ENCODE data around the gene ZNF860. TPM values are rescaled to one million over a fixed set of nuclear protein-coding genes. Genes with fewer than 3 reads are reported as not detected.

ZNF860 gene
- total and polyA plus RNA-seq, 2 of the 4 experiments (the other 2 are of a cell fraction): 0.18 to 0.26 TPM

DNA sequence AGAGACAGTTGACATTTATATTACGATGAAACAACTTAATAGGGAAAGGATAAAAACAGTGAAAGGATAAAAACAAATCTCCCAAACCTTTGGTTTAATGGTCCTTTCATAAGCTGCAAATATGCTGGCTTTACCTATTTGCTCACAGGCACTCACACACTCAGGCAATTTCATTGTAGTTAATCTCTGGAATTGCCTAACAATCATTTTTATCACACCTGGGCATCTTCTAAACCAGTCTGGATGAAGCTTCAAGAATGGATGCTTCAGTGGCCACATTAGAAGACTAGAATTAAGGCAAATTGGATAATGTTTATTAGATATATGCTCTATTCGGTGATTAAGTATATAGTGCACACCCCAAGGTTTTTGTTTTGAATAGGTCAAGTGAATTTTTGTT is 14.0 kb upstream of the ZNF860 start:
- no peak overlapping the region for H3K4me2 ChIP-seq (ENCODE audit: low read depth, low read length)
- H2AFZ ChIP-seq (replicated peaks; ENCODE audit: low read length, poor library complexity): no peak overlapping the region
- peak overlapping the region; percentile 97 for H2BK5ac ChIP-seq (ENCODE audit: low read depth, low read length, poor library complexity, severe bottlenecking)
- no TSS peak for BruUV-seq (replicated peaks)
- CTCF ChIA-PET: no interaction called here
- peak overlapping the region; percentile 44; the same call in 1 of the 2 replicates for H4K91ac ChIP-seq (ENCODE audit: insufficient read depth, low read depth, low read length)
- H3K79me1 ChIP-seq (ENCODE audit: low read depth in 1 of 2, low read length in 2 of 2): peaks cover 9 to 23% of the 10 kb centered on the region in 2 experiments; a peak in 3 of 4 replicates
- no peaks in the 10 kb centered on the region; the same call in 1 of the 2 replicates for H4K20me1 ChIP-seq (ENCODE audit: insufficient read depth, low read length)
- peak overlapping the region; percentile 94 for H2BK120ac ChIP-seq (ENCODE audit: low read depth, low read length)
- H3K9me3 ChIP-seq (ENCODE audit: control insufficient read depth, insufficient read depth, low read length): no peaks in the 10 kb centered on the region
- peak overlapping the region in 1 of 2 experiments; percentile 51; a peak in 2 of 4 replicates for H4K8ac ChIP-seq (ENCODE audit: low read depth in 2 of 2, low read length in 2 of 2)
- dilution Hi-C loops (cut with HindIII; ENCODE audit: low sequenced_read_pairs, unreplicated experiment) (no loop called here), in situ Hi-C loops (cut with MboI; ENCODE audit: low sequenced_read_pairs) (no loop called here), intact Hi-C loops (cut with micrococcal nuclease) (no loop called here)
- TF ChIP-seq, protein P1, sequence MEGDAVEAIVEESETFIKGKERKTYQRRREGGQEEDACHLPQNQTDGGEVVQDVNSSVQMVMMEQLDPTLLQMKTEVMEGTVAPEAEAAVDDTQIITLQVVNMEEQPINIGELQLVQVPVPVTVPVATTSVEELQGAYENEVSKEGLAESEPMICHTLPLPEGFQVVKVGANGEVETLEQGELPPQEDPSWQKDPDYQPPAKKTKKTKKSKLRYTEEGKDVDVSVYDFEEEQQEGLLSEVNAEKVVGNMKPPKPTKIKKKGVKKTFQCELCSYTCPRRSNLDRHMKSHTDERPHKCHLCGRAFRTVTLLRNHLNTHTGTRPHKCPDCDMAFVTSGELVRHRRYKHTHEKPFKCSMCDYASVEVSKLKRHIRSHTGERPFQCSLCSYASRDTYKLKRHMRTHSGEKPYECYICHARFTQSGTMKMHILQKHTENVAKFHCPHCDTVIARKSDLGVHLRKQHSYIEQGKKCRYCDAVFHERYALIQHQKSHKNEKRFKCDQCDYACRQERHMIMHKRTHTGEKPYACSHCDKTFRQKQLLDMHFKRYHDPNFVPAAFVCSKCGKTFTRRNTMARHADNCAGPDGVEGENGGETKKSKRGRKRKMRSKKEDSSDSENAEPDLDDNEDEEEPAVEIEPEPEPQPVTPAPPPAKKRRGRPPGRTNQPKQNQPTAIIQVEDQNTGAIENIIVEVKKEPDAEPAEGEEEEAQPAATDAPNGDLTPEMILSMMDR (conservative IDR thresholded peaks at IDR 0.05; ENCODE audit: low read depth, low read length): no peak
- TF ChIP-seq NFE2L2 (IDR thresholded peaks at IDR 0.05; ENCODE audit: low read depth, low read length): no peak
- TF ChIP-seq, protein P2, sequence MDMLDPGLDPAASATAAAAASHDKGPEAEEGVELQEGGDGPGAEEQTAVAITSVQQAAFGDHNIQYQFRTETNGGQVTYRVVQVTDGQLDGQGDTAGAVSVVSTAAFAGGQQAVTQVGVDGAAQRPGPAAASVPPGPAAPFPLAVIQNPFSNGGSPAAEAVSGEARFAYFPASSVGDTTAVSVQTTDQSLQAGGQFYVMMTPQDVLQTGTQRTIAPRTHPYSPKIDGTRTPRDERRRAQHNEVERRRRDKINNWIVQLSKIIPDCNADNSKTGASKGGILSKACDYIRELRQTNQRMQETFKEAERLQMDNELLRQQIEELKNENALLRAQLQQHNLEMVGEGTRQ (IDR thresholded peaks at IDR 0.05; ENCODE audit: low read depth, low read length): no peak
- H2BK15ac ChIP-seq (ENCODE audit: low read depth, low read length): peak overlapping the region; percentile 77; the same call in 1 of the 3 replicates
- ATAC-seq (ENCODE audit: low read depth) (no peak), DNase-seq (no peak)
- H3K4me1 ChIP-seq (ENCODE audit: control insufficient read depth, insufficient read depth, low read length): peaks cover 8% of the 10 kb centered on the region
- peak overlapping the region; percentile 38 for H3K14ac ChIP-seq (replicated peaks; ENCODE audit: low read depth, low read length)
- no peak overlapping the region for H3K27ac ChIP-seq (ENCODE audit: insufficient read depth, low read length)
- no peak overlapping the region for H2AK9ac ChIP-seq (replicated peaks; ENCODE audit: low read depth, low read length, poor library complexity)
- H2BK20ac ChIP-seq (ENCODE audit: low read depth, low read length): peak overlapping the region; percentile 86
- POLR2A ChIA-PET (ENCODE audit: unreplicated experiment): no interaction called here
- H3K27me3 ChIP-seq (ENCODE audit: control insufficient read depth, insufficient read depth, low read length): no peaks in the 10 kb centered on the region
- no peak overlapping the region; the same call in 1 of the 2 replicates for H3K9ac ChIP-seq (ENCODE audit: low read depth, low read length)
- H4K5ac ChIP-seq (ENCODE audit: low read depth, low read length): peak overlapping the region; percentile 60; the same call in 1 of the 2 replicates
- H3K56ac ChIP-seq (ENCODE audit: extremely low read depth, insufficient read depth, low read length): peak overlapping the region; percentile 10; the same call in 1 of the 2 replicates
- H3K9me1 ChIP-seq (ENCODE audit: insufficient read depth, low read length): peaks cover 7% of the 10 kb centered on the region
- no CpG with 5 or more reads among the region's 2 CpGs for WGBS, 2 experiments (ENCODE audit: extremely low coverage in 2 of 2, insufficient read length in 1 of 2)
- peak overlapping the region; percentile 54; the same call in 1 of the 2 replicates for H3K4ac ChIP-seq (ENCODE audit: low read depth, low read length)
- H2AK5ac ChIP-seq (ENCODE audit: low read depth, low read length): 0 out of 2 replicates have a peak overlapping the region, but pooled peaks have one; percentile 64
- no peaks in the 10 kb centered on the region for H3K36me3 ChIP-seq (ENCODE audit: control insufficient read depth, insufficient read depth, low read length)
- no peak overlapping the region for H3K4me3 ChIP-seq (ENCODE audit: insufficient read depth, low read depth, low read length)
- H3K23ac ChIP-seq (ENCODE audit: low read depth, low read length): peak overlapping the region; percentile 82; the same call in 1 of the 2 replicates
- H3K18ac ChIP-seq (ENCODE audit: low read depth, low read length): peak overlapping the region; percentile 56

Measured in IMR-90 (cell line).